Measurements from ENCODE around the gene PSEN1. TPM values are rescaled to one million over a fixed set of nuclear protein-coding genes. Genes with fewer than 3 reads are reported as not detected.

The PSEN1 gene
- total RNA-seq, 1 experiment from 2014 or later: 49.9 TPM

GRCh38 chr14:73162251-73162650 is 25.9 kb downstream of the PSEN1 start:
- Histone ChIP-seq H4K8ac (replicated peaks; ENCODE audit: insufficient read length, low read depth, low read length) (no peak overlapping the region), H3K27ac (ENCODE audit: insufficient read length, low read depth, low read length) (no peak overlapping the region), H3K9me3 (ENCODE audit: control insufficient read depth, low read depth, low read length) (no peaks in the 10 kb centered on the region), H3K56ac (ENCODE audit: insufficient read length, low read depth, low read length) (no peak overlapping the region), H3K18ac (ENCODE audit: insufficient read length, low read depth, low read length) (no peak overlapping the region), H3K23me2 (ENCODE audit: insufficient read length, low read depth, low read length, poor library complexity, severe bottlenecking) (no peaks in the 10 kb centered on the region), H3K79me2 (ENCODE audit: insufficient read depth, low read length) (no peaks in the 10 kb centered on the region), H4K20me1 (ENCODE audit: control insufficient read depth, insufficient read depth, insufficient read length) (no peaks in the 10 kb centered on the region), H3T11ph (ENCODE audit: low read length) (no peak overlapping the region), H3K79me1 (ENCODE audit: insufficient read depth, low read depth, low read length, poor library complexity, severe bottlenecking) (no peaks in the 10 kb centered on the region), H2AFZ (ENCODE audit: low read length) (no peak overlapping the region), H3K27me3 (ENCODE audit: insufficient read depth, low read length) (no peaks in the 10 kb centered on the region), H2BK120ac (ENCODE audit: low read depth, low read length, poor library complexity, severe bottlenecking) (no peak overlapping the region), H3K14ac (ENCODE audit: insufficient read depth, low read length) (no peak overlapping the region), H2AK5ac (ENCODE audit: insufficient read length, low read length) (no peak overlapping the region), H2BK20ac (ENCODE audit: low read depth, low read length, poor library complexity, severe bottlenecking) (no peak overlapping the region), H2BK15ac (ENCODE audit: low read depth, low read length) (no peak overlapping the region), H3K9ac (ENCODE audit: extremely low read depth, insufficient read length, low read length) (no peak overlapping the region), H3K4me2 (ENCODE audit: insufficient read depth, insufficient read length, low read length) (no peak overlapping the region), H3K4me1 (ENCODE audit: insufficient read depth, low read length) (no peaks in the 10 kb centered on the region), H2BK12ac (ENCODE audit: insufficient read length, low read depth, low read length) (no peak overlapping the region), H4K5ac (ENCODE audit: insufficient read length, low read depth, low read length) (no peak overlapping the region), H2BK5ac (ENCODE audit: insufficient read length, low read length) (no peak overlapping the region), H3K4ac (ENCODE audit: low read depth, low read length) (no peak overlapping the region), H4K91ac (ENCODE audit: insufficient read length, low read depth, low read length) (no peak overlapping the region), H3K23ac (ENCODE audit: insufficient read length, low read depth, low read length) (no peak overlapping the region)
- DNase-seq: no peak
- Mint-ChIP-seq H3K27me3 (ENCODE audit: low read depth) (no peaks in the 10 kb centered on the region), H3K4me3 (no peak overlapping the region), H3K27ac (no peak overlapping the region), H3K9me3 (no peaks in the 10 kb centered on the region), H3K4me1 (no peaks in the 10 kb centered on the region), H3K36me3 (ENCODE audit: insufficient read depth in 1 of 3, low read depth in 3 of 3) (peaks cover 5 to 45% (median 37%) of the 10 kb centered on the region in 3 experiments; a peak in 6 of 7 replicates)
- TF ChIP-seq, protein P1, sequence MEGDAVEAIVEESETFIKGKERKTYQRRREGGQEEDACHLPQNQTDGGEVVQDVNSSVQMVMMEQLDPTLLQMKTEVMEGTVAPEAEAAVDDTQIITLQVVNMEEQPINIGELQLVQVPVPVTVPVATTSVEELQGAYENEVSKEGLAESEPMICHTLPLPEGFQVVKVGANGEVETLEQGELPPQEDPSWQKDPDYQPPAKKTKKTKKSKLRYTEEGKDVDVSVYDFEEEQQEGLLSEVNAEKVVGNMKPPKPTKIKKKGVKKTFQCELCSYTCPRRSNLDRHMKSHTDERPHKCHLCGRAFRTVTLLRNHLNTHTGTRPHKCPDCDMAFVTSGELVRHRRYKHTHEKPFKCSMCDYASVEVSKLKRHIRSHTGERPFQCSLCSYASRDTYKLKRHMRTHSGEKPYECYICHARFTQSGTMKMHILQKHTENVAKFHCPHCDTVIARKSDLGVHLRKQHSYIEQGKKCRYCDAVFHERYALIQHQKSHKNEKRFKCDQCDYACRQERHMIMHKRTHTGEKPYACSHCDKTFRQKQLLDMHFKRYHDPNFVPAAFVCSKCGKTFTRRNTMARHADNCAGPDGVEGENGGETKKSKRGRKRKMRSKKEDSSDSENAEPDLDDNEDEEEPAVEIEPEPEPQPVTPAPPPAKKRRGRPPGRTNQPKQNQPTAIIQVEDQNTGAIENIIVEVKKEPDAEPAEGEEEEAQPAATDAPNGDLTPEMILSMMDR (conservative IDR thresholded peaks at IDR 0.05): no peak
- WGBS (ENCODE audit: extremely low coverage, insufficient read length, low lambda C conversion rate): no CpG with 5 or more reads among the region's 11 CpGs
